Ectodermal cell (in vitro differentiated cells): ENCODE measurements around the gene TBC1D14.

Experiments
- H3K27ac ChIP-seq: 2 replicates; pipeline ENCODE4 v1.7.0; 2013; ENCODE audit warnings: mild to moderate bottlenecking, low read depth, low read length; ENCODE audit not compliant: insufficient read depth, poor library complexity, severe bottlenecking
- H3K27me3 ChIP-seq: 2 replicates; pipeline ENCODE4 v1.7.0; 2013; ENCODE audit warnings: mild to moderate bottlenecking, low read length; ENCODE audit not compliant: insufficient read depth, control insufficient read depth, poor library complexity, severe bottlenecking
- H3K36me3 ChIP-seq: one replicate; pipeline ENCODE4 v1.7.0; 2013; ENCODE audit warnings: low read length; ENCODE audit not compliant: control insufficient read depth, insufficient read depth
- H3K4me1 ChIP-seq: one replicate; pipeline ENCODE4 v1.7.0; 2013; ENCODE audit warnings: low read length; ENCODE audit not compliant: control insufficient read depth, insufficient read depth
- H3K4me3 ChIP-seq: 2 replicates; pipeline ENCODE4 v1.7.0; 2013; ENCODE audit warnings: low read depth, low read length, control low read depth; ENCODE audit not compliant: insufficient read depth
- H3K9me3 ChIP-seq: 2 replicates; pipeline ENCODE4 v1.7.0; 2013; ENCODE audit warnings: mild to moderate bottlenecking, low read length, moderate library complexity; ENCODE audit not compliant: control insufficient read depth
- WGBS, 2 experiments: methylation state at CpG; one replicate each; pipeline ENCODE4 v1.1.7; 2013; ENCODE audit warnings: missing lambda C conversion rate in 2 of 2; 5-methylcytosine and 5-hydroxymethylcytosine counted together

The TBC1D14 gene

GRCh38 chr4:7067452-7068278, 158.0 kb downstream of the TBC1D14 start, which contains the start of gene GRPEL1:
Gene GRPEL1, minus strand, starts transcription at chr4:7068064. Its CDS starts 32 bp downstream, at chr4:7068032.
- Histone ChIP-seq H3K4me1 (peaks cover 9% of the 10 kb centered on the region), H3K36me3 (peaks cover 17% of the 10 kb centered on the region), H3K27ac (no peak within 1 kb of the TSS), H3K4me3 (peak within 1 kb of the TSS; percentile 87), H3K27me3 (peaks cover 31% of the 10 kb centered on the region), H3K9me3 (no peaks in the 10 kb centered on the region)
- 1% methylated on average over 81 of the region's 81 CpGs for WGBS, 2 experiments

GRCh38 chr4:7068279-7068842, 158.7 kb downstream of the TBC1D14 start:
- Histone ChIP-seq H3K4me3 (peak overlapping the region; percentile 87), H3K36me3 (peaks cover 11% of the 10 kb centered on the region), H3K27me3 (peaks cover 31% of the 10 kb centered on the region), H3K27ac (no peak overlapping the region), H3K4me1 (peaks cover 9% of the 10 kb centered on the region), H3K9me3 (no peaks in the 10 kb centered on the region)
- 0 to 1% methylated on average over 49 to 50 of the region's 50 CpGs for WGBS, 2 experiments

- peaks cover 7% of the 10 kb centered on the region for H3K36me3 ChIP-seq
- H3K4me1 ChIP-seq = peaks cover 9% of the 10 kb centered on the region
- H3K27me3 ChIP-seq = peaks cover 31% of the 10 kb centered on the region
- H3K9me3 ChIP-seq = no peaks in the 10 kb centered on the region
- 11 to 14% methylated on average over 20 of the region's 20 CpGs for WGBS, 2 experiments
- H3K27ac ChIP-seq = no peak overlapping the region
- peak overlapping the region; percentile 87 for H3K4me3 ChIP-seq
Measured at GRCh38 chr4:7068883-7069282, 159.3 kb downstream of the TBC1D14 start.

GRCh38 chr4:7070729-7071511, 161.3 kb downstream of the TBC1D14 start:
- peaks cover 9% of the 10 kb centered on the region for H3K4me1 ChIP-seq
- no peak overlapping the region for H3K4me3 ChIP-seq
- WGBS, 2 experiments = 47 to 48% methylated on average over 23 of the region's 23 CpGs
- no peak overlapping the region for H3K27ac ChIP-seq
- no peaks in the 10 kb centered on the region for H3K9me3 ChIP-seq
- H3K27me3 ChIP-seq = peaks cover 31% of the 10 kb centered on the region
- H3K36me3 ChIP-seq = no peaks in the 10 kb centered on the region

GRCh38 chr4:7073059-7073458, 163.4 kb downstream of the TBC1D14 start:
- Histone ChIP-seq H3K4me1 (no peaks in the 10 kb centered on the region), H3K27me3 (peaks cover 31% of the 10 kb centered on the region)

GRCh38 chr4:7073526-7074390, 164.1 kb downstream of the TBC1D14 start:
- Histone ChIP-seq H3K27ac (no peak overlapping the region), H3K4me3 (no peak overlapping the region), H3K4me1 (no peaks in the 10 kb centered on the region), H3K9me3 (no peaks in the 10 kb centered on the region), H3K27me3 (peaks cover 27% of the 10 kb centered on the region), H3K36me3 (no peaks in the 10 kb centered on the region)
- WGBS, 2 experiments = 77 to 79% methylated on average over 18 of the region's 18 CpGs

More at GRCh38 chr4:7073059-7073458, 163.4 kb downstream of the TBC1D14 start:
- no peak overlapping the region for H3K4me3 ChIP-seq
- no peaks in the 10 kb centered on the region for H3K9me3 ChIP-seq
- H3K27ac ChIP-seq = no peak overlapping the region
- H3K36me3 ChIP-seq = no peaks in the 10 kb centered on the region
- 90 to 92% methylated on average over 14 of the region's 14 CpGs for WGBS, 2 experiments

- Histone ChIP-seq H3K9me3 (no peaks in the 10 kb centered on the region), H3K36me3 (no peaks in the 10 kb centered on the region), H3K4me1 (no peaks in the 10 kb centered on the region), H3K27me3 (peaks cover 20% of the 10 kb centered on the region), H3K4me3 (no peak overlapping the region), H3K27ac (no peak overlapping the region)
- 84 to 86% methylated on average over 9 of the region's 9 CpGs for WGBS, 2 experiments
Measured at GRCh38 chr4:7074426-7074825, 164.8 kb downstream of the TBC1D14 start.

GRCh38 chr4:7075962-7076695, 166.5 kb downstream of the TBC1D14 start:
- Histone ChIP-seq H3K4me1 (no peaks in the 10 kb centered on the region), H3K36me3 (no peaks in the 10 kb centered on the region), H3K9me3 (no peaks in the 10 kb centered on the region), H3K4me3 (no peak overlapping the region), H3K27ac (no peak overlapping the region), H3K27me3 (peaks cover 8% of the 10 kb centered on the region)
- whole genome bisulfite sequencing, 2 experiments = 85 to 89% methylated on average over 25 of the region's 25 CpGs

GRCh38 chr4:7076696-7077082, 167.1 kb downstream of the TBC1D14 start:
- 84 to 87% methylated on average over 6 of the region's 6 CpGs for WGBS, 2 experiments
- no peak overlapping the region for H3K27ac ChIP-seq
- no peak overlapping the region for H3K4me3 ChIP-seq

More at GRCh38 chr4:7076696-7077082, 167.1 kb downstream of the TBC1D14 start:
- no peaks in the 10 kb centered on the region for H3K4me1 ChIP-seq
- no peaks in the 10 kb centered on the region for H3K9me3 ChIP-seq
- peaks cover 11% of the 10 kb centered on the region for H3K27me3 ChIP-seq
- H3K36me3 ChIP-seq = no peaks in the 10 kb centered on the region
